AG04449 (cell line): ENCODE results near the gene GJD2.

Source experiments
- CTCF ChIA-PET: fragments of 350-600 bp; formaldehyde crosslinking; extraction: SDS; loops from one replicate; lab custom pipeline; 2021; ENCODE audit warnings: antibody characterized with exemption; lab: Yijun Ruan, JAX
- POLR2A ChIA-PET: fragments of 400-600, 350-600 bp; formaldehyde crosslinking; extraction: SDS; loops from one replicate; lab custom pipeline; 2020; ENCODE audit warnings: antibody characterized with exemption, inconsistent platforms; lab: Yijun Ruan, JAX
- DNase-seq: peaks from one replicate; pipeline ENCODE4 v3.0.0-alpha.2; 2010; ENCODE audit warnings: low read depth, low spot score
- H3K4me3 ChIP-seq: 2 replicates; pipeline ENCODE4 v1.5.1; 2011; ENCODE audit warnings: low read depth, mild to moderate bottlenecking, control low read depth, low read length
- CTCF ChIP-seq: IDR thresholded peaks from one replicate; pipeline ENCODE4 v1.5.1; 2011; ENCODE audit warnings: mild to moderate bottlenecking, moderate library complexity, low read length, control low read depth, inconsistent platforms; ENCODE audit not compliant: insufficient read depth; ENCODE audit errors: missing control alignments

Gene GJD2

DNA sequence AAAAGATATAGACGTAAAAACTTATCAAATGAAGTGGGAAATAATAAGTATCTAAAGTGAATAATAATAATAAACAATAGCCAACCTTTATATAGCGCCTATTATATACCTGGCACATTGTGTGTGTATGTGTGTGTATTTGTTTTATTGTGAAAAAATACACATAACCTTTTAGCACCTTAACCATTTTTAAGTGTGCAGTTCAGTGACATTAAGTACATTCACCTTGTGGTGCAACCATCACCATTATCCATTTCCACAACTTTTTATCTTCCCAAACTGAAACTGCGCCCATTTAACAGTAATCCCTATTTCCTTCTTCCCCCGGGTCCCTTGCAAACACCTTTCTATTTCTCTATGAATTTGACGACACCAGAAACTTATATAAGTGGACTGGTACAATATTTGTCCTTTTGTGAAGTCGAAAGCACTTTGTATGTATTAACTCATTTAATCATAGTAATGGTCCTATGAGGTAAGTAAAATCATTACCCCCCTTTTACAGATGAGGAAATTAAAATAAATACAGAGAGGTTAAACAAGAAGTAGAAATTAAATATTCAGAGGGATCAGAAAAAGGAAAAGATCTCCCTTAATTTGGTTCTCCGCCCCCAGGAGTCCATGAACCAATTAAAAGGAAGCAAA is 33.5 kb downstream of the GJD2 start:
- ChIA-PET POLR2A (no interaction called here), CTCF (interaction anchor here (1.0 to 1.4 kb wide), 2 partner anchors 10 to 13 kb away, joined by 3 to 9 read pairs; no protein-coding TSS in a partner anchor)
- DNase-seq, result no peak
- H3K4me3 ChIP-seq, result no peak overlapping the region
- no peak for TF ChIP-seq CTCF

DNA sequence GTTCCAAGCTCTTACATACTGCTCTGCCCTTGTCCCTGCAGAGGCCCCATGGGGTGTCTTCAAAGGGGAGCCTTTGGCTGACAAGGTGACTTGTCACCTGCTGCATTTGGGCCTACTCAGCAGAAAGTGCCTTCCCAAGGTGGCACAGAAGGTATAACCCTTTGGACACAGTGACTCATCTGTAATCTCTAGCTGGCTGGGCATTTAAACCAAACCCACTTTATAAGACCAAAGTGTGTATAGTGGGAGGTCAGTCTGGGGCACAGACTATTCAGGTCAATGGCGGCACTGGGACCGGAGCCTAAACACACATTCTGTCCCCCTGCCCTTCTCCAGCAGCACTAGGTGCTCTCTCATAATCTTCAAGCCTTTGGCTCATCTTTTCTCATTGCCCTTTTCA is 35.1 kb downstream of the GJD2 start:
- H3K4me3 ChIP-seq, result no peak overlapping the region
- POLR2A ChIA-PET, result no interaction called here
- no peak for TF ChIP-seq CTCF
- CTCF ChIA-PET, result interaction anchor here (0.6 to 3.3 kb wide), 2 partner anchors 11 to 201 kb away, joined by 3 to 37 read pairs; no protein-coding TSS in a partner anchor
- no peak for DNase-seq

DNA sequence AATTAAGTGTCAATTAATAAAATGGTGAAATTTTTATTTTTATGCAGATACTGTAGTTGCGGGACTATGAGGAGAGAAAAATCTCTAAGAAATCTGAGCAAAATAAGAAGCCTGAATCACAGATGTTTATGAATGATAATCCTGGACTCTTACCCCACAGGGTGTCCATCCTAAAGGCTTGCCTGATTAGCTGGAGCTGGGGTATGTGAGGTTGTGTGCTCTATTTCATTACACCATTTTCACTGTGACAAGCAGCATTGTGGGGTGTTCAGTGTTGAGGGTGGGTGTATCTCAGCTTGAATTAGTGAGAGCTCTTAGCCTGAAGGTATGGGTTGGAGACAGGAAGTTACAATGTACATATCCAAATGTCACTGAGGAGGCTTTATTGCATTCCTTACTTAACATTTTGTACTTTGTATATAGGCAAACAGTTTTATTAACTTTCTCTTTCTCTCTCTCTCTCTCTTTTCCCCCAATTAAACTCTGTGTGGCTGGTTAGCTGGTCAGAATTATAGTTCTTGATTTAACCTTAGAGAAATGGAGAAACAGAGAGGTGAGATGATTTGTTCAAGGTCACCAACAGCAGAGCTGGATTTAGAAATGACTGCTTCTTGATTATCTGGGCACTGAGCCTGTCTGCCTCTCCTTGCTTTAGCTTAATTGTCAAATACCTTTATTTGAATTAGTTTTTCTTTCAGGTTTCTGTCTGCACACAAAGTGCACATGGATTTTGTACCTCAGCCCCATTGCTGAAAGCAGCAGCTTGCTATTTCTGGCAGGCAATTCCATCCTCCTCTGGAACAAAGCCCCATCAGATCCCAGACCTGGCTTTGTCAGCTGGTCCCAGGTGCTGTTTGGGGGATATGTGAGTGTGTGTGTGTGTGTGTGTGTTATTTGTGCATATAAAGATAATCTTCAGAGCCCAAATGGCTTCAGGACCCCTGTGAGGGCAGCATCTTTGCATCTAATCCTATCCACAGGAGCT is 35.8 kb downstream of the GJD2 start:
- H3K4me3 ChIP-seq, result no peak overlapping the region
- TF ChIP-seq CTCF, result no peak
- ChIA-PET POLR2A (no interaction called here), CTCF (interaction anchor here (0.7 to 3.3 kb wide), 2 partner anchors 10 to 13 kb away, joined by 3 to 37 read pairs; no protein-coding TSS in a partner anchor)
- no peak for DNase-seq

DNA sequence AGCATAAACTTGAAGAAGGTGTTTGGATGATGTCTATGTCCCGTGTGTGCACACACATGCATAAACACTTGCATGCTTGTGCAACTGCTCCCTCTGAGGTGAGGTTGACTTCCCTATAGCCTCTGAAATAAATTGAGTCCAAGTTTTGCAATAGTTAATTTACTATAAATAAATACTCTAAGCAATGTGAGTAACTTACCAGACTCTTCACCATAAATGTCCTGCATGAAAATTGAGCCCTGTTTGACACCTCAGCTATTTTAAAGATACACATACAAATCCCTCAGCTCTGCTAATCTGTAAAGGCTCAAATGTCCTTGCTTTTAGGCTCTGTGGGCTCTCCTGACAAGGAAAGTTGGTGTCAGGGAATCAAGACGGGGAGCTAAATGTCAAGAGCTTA is 37.1 kb downstream of the GJD2 start:
- H3K4me3 ChIP-seq, result no peak overlapping the region
- ChIA-PET POLR2A (no interaction called here), CTCF (interaction anchor here (3.3 kb wide), 1 partner anchor 9 kb away, joined by 37 read pairs; no protein-coding TSS in a partner anchor)
- no peak for DNase-seq
- no peak for TF ChIP-seq CTCF

GRCh38 chr15:34716111-34716510 is 38.7 kb downstream of the GJD2 start:
- H3K4me3 ChIP-seq, result no peak overlapping the region
- DNase-seq, result no peak
- no peak for TF ChIP-seq CTCF
- ChIA-PET CTCF (interaction anchor here (0.8 kb wide), 1 partner anchor 204 kb away, joined by 3 read pairs; no protein-coding TSS in a partner anchor), POLR2A (interaction anchor here (0.6 kb wide), 1 partner anchor 199 kb away, joined by 3 read pairs; no protein-coding TSS in a partner anchor)
